ENCODE measurements around the gene ZKSCAN8.

DNA sequence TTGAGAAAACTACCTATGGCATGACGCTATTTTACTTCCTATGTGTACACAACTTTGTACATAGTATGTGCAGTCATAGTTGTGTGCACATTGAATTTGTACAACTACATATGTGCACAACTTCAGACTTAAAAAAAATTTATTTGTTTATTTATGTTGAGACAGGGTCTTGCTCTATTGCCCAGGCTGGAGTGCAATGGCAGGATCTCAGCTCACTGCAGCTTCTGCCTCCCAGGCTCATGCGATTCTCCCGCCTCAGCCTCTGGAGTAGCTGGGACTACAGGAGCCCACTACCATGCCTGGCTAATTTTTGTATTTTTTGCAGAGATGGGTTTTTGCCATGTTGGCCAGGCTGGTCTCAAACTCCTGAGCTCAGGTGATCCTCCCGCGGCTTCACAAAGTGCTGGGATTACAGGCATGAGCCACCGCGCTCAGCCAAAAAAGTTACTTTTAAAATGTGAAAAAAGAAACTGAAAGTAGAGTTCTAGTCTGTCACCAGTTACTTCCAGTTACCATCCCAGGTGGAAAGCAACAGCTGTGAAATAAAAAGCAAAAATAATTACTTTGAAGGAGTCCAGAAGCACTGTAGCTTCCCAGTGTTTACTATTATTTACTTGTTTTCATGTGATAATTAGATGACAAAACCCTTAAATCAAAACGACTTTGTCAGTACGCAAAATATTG lies 1.7 kb upstream of the ZKSCAN8 start:
- TF ChIP-seq, protein P1, sequence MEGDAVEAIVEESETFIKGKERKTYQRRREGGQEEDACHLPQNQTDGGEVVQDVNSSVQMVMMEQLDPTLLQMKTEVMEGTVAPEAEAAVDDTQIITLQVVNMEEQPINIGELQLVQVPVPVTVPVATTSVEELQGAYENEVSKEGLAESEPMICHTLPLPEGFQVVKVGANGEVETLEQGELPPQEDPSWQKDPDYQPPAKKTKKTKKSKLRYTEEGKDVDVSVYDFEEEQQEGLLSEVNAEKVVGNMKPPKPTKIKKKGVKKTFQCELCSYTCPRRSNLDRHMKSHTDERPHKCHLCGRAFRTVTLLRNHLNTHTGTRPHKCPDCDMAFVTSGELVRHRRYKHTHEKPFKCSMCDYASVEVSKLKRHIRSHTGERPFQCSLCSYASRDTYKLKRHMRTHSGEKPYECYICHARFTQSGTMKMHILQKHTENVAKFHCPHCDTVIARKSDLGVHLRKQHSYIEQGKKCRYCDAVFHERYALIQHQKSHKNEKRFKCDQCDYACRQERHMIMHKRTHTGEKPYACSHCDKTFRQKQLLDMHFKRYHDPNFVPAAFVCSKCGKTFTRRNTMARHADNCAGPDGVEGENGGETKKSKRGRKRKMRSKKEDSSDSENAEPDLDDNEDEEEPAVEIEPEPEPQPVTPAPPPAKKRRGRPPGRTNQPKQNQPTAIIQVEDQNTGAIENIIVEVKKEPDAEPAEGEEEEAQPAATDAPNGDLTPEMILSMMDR (optimal IDR thresholded peaks at IDR 0.05 in 1 of 3, IDR thresholded peaks at IDR 0.05 in 1 of 3, conservative IDR thresholded peaks at IDR 0.05 in 1 of 3; ENCODE audit: extremely low read depth in 1 of 3, insufficient read depth in 2 of 3, low read length in 3 of 3): no peak
- no peak for TF ChIP-seq EZH2 (IDR thresholded peaks at IDR 0.05; ENCODE audit: low read length)
